Erythroblast (primary cell): Measurements from ENCODE around the gene CAMK2G.
"Not testable (repeated sequence)": the region's sequence is repeated elsewhere in the genome, so short reads cannot be mapped to it uniquely, and the experiment has no call there.

Experiments used
- GATA1 ChIP-seq: IDR thresholded peaks from 2 replicates; pipeline ENCODE4 v1.6.1; 2011; ENCODE audit warnings: low read depth, mild to moderate bottlenecking, control low read depth, low read length, moderate library complexity
- POLR2A ChIP-seq: IDR thresholded peaks from 2 replicates; pipeline ENCODE4 v1.6.1; 2011; ENCODE audit warnings: mild to moderate bottlenecking, low read length

GRCh38 chr10:73890830-73891229 is 16.5 kb upstream of the CAMK2G start:
- not testable (repeated sequence) for TF ChIP-seq POLR2A, GATA1
